BLaER1 (cell line): ENCODE measurements around the gene GZMA.
A peak's percentile ranks its signal among the peaks of the same experiment; 100 is the strongest.
"Not testable (repeated sequence)": the region's sequence is repeated elsewhere in the genome, so short reads cannot be mapped to it uniquely, and the experiment has no call there.

Source experiments
- H3K27ac ChIP-seq: shearing (Covaris generic); formaldehyde crosslinking; 2 replicates; pipeline ENCODE4 v1.8.1; 2022
- H3K27me3 ChIP-seq: shearing (Covaris generic); formaldehyde crosslinking; 2 replicates; pipeline ENCODE4 v1.8.1; 2022
- H3K36me3 ChIP-seq: shearing (Covaris generic); formaldehyde crosslinking; 2 replicates; pipeline ENCODE4 v1.8.1; 2022
- H3K4me1 ChIP-seq: shearing (Covaris generic); formaldehyde crosslinking; 2 replicates; pipeline ENCODE4 v1.8.1; 2022
- H3K4me2 ChIP-seq: shearing (Covaris generic); formaldehyde crosslinking; 2 replicates; pipeline ENCODE4 v1.8.1; 2022
- H3K4me3 ChIP-seq: shearing (Covaris generic); formaldehyde crosslinking; 2 replicates; pipeline ENCODE4 v1.8.1; 2022
- H3K9ac ChIP-seq: shearing (Covaris generic); formaldehyde crosslinking; 2 replicates; pipeline ENCODE4 v1.8.1; 2022
- H3K9me3 ChIP-seq: shearing (Covaris generic); formaldehyde crosslinking; 2 replicates; pipeline ENCODE4 v1.8.1; 2022
- H4K20me1 ChIP-seq: shearing (Covaris generic); formaldehyde crosslinking; 2 replicates; pipeline ENCODE4 v1.8.1; 2022
- Cebpa-rat ChIP-seq: shearing (Covaris generic); IDR thresholded peaks from 2 replicates; pipeline ENCODE4 v1.8.1; 2022

GZMA gene

GRCh38 chr5:55073211-55073610 is 29.2 kb upstream of the GZMA start:
- TF ChIP-seq Cebpa-rat = no peak
- H3K9me3 ChIP-seq = 0 out of 2 replicates have a peak, but pooled peaks cover 3% of the 10 kb centered on the region
- no peak overlapping the region for H3K27ac ChIP-seq
- H3K27me3 ChIP-seq = no peaks in the 10 kb centered on the region
- H3K4me2 ChIP-seq = no peak overlapping the region
- no peaks in the 10 kb centered on the region for H3K36me3 ChIP-seq
- no peaks in the 10 kb centered on the region for H4K20me1 ChIP-seq
- H3K4me1 ChIP-seq = peaks cover 8% of the 10 kb centered on the region
- no peak overlapping the region for H3K4me3 ChIP-seq
- no peak overlapping the region for H3K9ac ChIP-seq

- Histone ChIP-seq H3K36me3 (no peaks in the 10 kb centered on the region), H3K4me3 (no peak overlapping the region), H4K20me1 (no peaks in the 10 kb centered on the region), H3K27me3 (no peaks in the 10 kb centered on the region), H3K9ac (no peak overlapping the region), H3K9me3 (peaks cover 60% of the 10 kb centered on the region), H3K4me2 (no peak overlapping the region), H3K27ac (no peak overlapping the region), H3K4me1 (no peaks in the 10 kb centered on the region)
- no peak for TF ChIP-seq Cebpa-rat
Measured at GRCh38 chr5:55081541-55081940, 20.9 kb upstream of the GZMA start.

- not testable (repeated sequence) for H3K4me1 ChIP-seq, H3K27me3 ChIP-seq, H3K9ac ChIP-seq, H3K4me2 ChIP-seq, H3K4me3 ChIP-seq, H3K36me3 ChIP-seq, H4K20me1 ChIP-seq, H3K27ac ChIP-seq
- peaks cover 63% of the 10 kb centered on the region for H3K9me3 ChIP-seq
Measured at GRCh38 chr5:55089301-55089700, 13.1 kb upstream of the GZMA start.

DNA sequence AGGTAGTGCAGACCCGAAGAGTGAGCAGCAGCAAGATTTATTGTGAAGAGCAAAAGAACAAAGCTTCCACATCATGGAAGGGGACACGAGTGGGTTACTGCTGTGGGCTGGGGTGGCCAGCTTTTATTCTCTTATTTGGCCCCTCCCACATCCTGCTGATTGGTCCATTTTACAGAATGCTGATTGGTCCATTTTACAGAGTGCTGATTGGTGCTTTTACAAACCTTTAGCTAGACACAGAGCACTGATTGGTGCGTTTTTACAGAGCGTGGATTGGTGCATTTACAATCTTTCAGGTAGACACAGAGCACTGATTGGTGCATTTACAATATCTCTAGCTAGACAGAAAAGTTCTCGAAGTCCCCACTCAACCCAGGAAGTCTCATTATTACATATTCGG is 11.4 kb upstream of the GZMA start:
- not testable (repeated sequence) for H3K9ac ChIP-seq

GRCh38 chr5:55096182-55096581 is 6.3 kb upstream of the GZMA start:
- H3K4me3 ChIP-seq = no peak overlapping the region
- no peak overlapping the region for H3K4me2 ChIP-seq
- H3K27me3 ChIP-seq = no peaks in the 10 kb centered on the region
- H3K9me3 ChIP-seq = peaks cover 83% of the 10 kb centered on the region
- H3K36me3 ChIP-seq = no peaks in the 10 kb centered on the region
- TF ChIP-seq Cebpa-rat = no peak
- peaks cover 8% of the 10 kb centered on the region for H3K4me1 ChIP-seq
- H4K20me1 ChIP-seq = no peaks in the 10 kb centered on the region
- no peak overlapping the region for H3K27ac ChIP-seq
- H3K9ac ChIP-seq = no peak overlapping the region

More for the DNA sequence above, 11.4 kb upstream of the GZMA start:
- H3K4me3 ChIP-seq, H3K27ac ChIP-seq, H3K4me1 ChIP-seq, H4K20me1 ChIP-seq, H3K4me2 ChIP-seq, H3K27me3 ChIP-seq, H3K36me3 ChIP-seq: not testable (repeated sequence)
- H3K9me3 ChIP-seq = peaks cover 67% of the 10 kb centered on the region

DNA sequence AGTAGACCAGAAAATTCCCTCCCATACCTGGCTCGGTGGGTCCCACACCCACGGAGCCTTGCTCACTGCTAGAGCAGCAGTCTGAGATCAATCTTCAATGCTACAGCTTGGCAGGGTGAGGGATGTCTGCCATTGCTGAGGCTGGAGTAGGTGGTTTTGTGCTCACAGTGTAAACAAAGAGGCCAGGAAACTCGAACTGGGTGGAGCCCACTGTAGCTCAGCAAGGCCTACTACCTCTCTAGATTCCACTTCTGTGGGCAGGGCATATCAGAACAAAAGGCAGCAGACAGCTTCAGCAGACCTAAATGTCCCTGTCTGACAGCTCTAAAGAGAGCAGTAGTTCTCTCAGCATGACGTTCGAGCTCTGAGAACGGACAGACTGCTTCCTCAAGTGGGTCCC is 5.6 kb upstream of the GZMA start:
- Histone ChIP-seq H3K4me2 (no peak overlapping the region), H3K9ac (no peak overlapping the region), H3K27ac (no peak overlapping the region), H3K4me3 (no peak overlapping the region), H3K4me1 (peaks cover 14% of the 10 kb centered on the region), H4K20me1 (no peaks in the 10 kb centered on the region), H3K9me3 (peaks cover 77% of the 10 kb centered on the region), H3K36me3 (no peaks in the 10 kb centered on the region), H3K27me3 (no peaks in the 10 kb centered on the region)
- TF ChIP-seq Cebpa-rat = no peak

GRCh38 chr5:55101148-55101547 is 1.3 kb upstream of the GZMA start:
- H4K20me1 ChIP-seq, H3K27me3 ChIP-seq, H3K9ac ChIP-seq, H3K36me3 ChIP-seq: not testable (repeated sequence)
- H3K4me3 ChIP-seq = peak overlapping the region; percentile 61; the same call in 1 of the 2 replicates
- peak overlapping the region; percentile 92 for H3K4me2 ChIP-seq
- H3K27ac ChIP-seq = peak overlapping the region; percentile 75
- H3K4me1 ChIP-seq = peaks cover 48% of the 10 kb centered on the region
- peaks cover 49% of the 10 kb centered on the region for H3K9me3 ChIP-seq

- Histone ChIP-seq H3K9me3 (peaks cover 44% of the 10 kb centered on the region), H3K36me3 (peaks cover 5% of the 10 kb centered on the region; the same call in 1 of the 2 replicates), H3K9ac (peak overlapping the region; percentile 65), H3K27me3 (no peaks in the 10 kb centered on the region), H3K4me1 (peaks cover 54% of the 10 kb centered on the region), H4K20me1 (no peaks in the 10 kb centered on the region), H3K27ac (peak overlapping the region; percentile 75), H3K4me3 (peak overlapping the region; percentile 61), H3K4me2 (peak overlapping the region; percentile 92)
- TF ChIP-seq Cebpa-rat = no peak
Measured at GRCh38 chr5:55101556-55102276, 730 bp upstream of the GZMA start.

GRCh38 chr5:55104036-55104772 is 1.8 kb downstream of the GZMA start:
- Histone ChIP-seq H3K9me3 (peaks cover 28% of the 10 kb centered on the region), H3K4me1 (peaks cover 54% of the 10 kb centered on the region), H3K27ac (peak overlapping the region; percentile 75), H3K4me3 (peak overlapping the region; percentile 61), H3K4me2 (peak overlapping the region; percentile 92), H4K20me1 (no peaks in the 10 kb centered on the region), H3K27me3 (no peaks in the 10 kb centered on the region), H3K36me3 (peaks cover 29% of the 10 kb centered on the region), H3K9ac (peak overlapping the region; percentile 71; the same call in 1 of the 2 replicates)
- no peak for TF ChIP-seq Cebpa-rat

DNA sequence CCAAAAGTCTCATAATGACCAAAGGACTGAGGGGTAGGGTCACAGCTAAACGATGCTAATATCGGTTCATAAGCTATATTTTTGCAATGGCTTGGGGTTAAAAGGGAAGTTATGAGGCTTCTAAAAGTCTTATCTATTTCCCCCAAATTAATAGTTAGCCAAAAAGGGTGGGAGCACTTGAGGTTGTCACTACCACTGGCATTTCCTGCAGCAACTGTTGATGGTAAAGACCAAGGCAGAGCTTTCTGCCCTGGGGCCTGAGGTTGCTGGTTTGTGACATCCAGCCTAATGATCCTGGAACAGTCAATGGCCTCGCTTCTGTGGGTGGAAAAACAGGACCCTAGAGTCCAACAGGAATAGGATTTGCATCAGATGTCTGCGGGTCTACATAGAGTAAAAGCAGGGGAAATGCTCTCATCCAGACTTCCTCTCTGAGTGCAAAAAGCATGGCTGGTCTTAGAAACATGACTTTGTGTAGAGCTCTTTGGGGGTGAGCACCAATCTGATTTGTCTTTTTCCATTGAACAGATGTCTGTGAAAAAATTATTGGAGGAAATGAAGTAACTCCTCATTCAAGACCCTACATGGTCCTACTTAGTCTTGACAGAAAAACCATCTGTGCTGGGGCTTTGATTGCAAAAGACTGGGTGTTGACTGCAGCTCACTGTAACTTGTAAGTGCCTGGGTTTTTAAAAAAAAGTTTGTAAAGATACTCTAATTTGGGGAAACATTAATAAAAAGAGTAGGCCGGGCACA is 2.7 kb downstream of the GZMA start:
- H3K4me2 ChIP-seq = peak overlapping the region; percentile 92
- peak overlapping the region; percentile 75 for H3K27ac ChIP-seq
- no peak for TF ChIP-seq Cebpa-rat
- peaks cover 54% of the 10 kb centered on the region for H3K4me1 ChIP-seq
- H3K9me3 ChIP-seq = peaks cover 21% of the 10 kb centered on the region
- H3K4me3 ChIP-seq = peak overlapping the region; percentile 61
- H4K20me1 ChIP-seq = no peaks in the 10 kb centered on the region
- peaks cover 38% of the 10 kb centered on the region for H3K36me3 ChIP-seq
- no peaks in the 10 kb centered on the region for H3K27me3 ChIP-seq
- peak overlapping the region; percentile 71; the same call in 1 of the 2 replicates for H3K9ac ChIP-seq

DNA sequence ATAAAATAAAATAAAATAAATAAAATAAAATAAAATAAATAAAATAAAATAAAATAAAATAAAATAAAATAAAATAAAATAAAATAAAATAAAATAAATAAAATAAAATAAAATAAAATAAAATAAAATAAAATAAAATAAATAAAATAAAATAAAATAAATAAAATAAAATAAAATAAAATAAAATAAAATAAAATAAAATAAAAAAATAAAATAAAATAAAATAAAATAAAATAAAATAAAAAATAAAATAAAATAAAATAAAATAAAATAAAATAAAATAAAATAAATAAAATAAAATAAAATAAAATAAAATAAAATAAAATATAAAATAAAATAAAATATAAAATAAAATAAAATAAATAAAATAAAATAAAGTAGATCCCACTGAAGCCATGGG is 3.5 kb downstream of the GZMA start:
- H3K27ac ChIP-seq, H4K20me1 ChIP-seq, H3K9ac ChIP-seq, H3K27me3 ChIP-seq: not testable (repeated sequence)
- peak overlapping the region; percentile 42; the same call in 1 of the 2 replicates for H3K4me3 ChIP-seq
- peaks cover 44% of the 10 kb centered on the region for H3K36me3 ChIP-seq
- H3K4me2 ChIP-seq = peak overlapping the region; percentile 51; the same call in 1 of the 2 replicates
- H3K4me1 ChIP-seq = peaks cover 54% of the 10 kb centered on the region
- H3K9me3 ChIP-seq = peaks cover 12% of the 10 kb centered on the region
